GM19328 (cell line): ENCODE results near the gene FBXL3.
"Not testable (repeated sequence)": the region's sequence is repeated elsewhere in the genome, so short reads cannot be mapped to it uniquely, and the experiment has no call there.

ENCODE experiments used
- ATAC-seq: cut with Tn5 transposase; IDR thresholded peaks from one replicate; pipeline ENCODE4 v1.9.1; 2021; ENCODE audit warnings: mild to moderate bottlenecking, moderate library complexity; ENCODE audit not compliant: unreplicated experiment

FBXL3 gene

DNA sequence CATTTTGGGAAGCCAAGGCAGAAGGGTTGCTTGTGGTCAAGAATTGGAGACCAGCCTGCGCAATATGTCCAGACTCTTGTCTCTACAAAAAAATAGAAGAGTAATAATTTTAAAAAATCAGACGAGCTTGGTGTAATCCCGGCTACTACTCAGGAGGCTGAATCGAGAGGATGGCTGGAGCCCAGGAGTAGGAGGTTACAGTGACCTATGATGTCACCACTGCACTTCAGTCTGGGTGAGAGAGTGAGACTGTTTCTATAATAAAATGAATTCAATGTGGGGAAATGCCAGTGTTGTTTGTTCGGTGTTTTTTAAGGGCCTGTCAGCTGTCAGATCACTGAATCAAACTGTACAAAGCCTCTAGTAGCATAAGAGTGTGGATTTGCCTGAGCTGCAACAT, 1.2 kb upstream of the FBXL3 start:
- no peak for ATAC-seq

DNA sequence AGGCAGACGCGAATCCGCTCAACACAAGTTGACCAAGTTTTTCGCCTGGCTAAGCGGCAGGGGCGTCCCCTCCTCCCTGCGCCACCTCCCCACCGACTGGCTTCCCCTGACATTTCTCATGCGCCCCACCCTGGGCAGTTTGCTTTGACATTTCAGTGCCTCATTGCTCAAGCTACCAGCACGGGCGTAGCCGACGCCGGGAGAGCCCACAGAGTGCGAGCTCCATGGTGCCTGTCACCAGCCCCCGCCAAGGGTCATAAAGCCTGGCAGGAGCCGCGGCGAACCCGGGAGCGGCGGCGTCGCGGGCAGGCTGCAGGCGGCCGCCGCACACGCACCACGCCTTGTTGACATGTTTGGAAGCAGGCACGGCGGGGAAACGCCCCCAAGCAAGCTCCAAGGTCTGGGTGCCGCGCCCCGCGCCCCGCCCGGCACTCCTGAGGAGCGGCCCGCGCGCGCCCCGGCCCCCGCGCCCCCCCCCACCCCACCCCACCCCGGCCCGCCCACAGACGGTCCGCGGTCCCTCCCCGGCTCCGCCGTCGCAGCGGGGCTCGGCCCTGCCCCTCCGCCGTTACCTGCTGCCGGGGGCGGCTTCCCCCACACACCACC, 601 bp downstream of the FBXL3 start:
- ATAC-seq = peak; percentile 56

DNA sequence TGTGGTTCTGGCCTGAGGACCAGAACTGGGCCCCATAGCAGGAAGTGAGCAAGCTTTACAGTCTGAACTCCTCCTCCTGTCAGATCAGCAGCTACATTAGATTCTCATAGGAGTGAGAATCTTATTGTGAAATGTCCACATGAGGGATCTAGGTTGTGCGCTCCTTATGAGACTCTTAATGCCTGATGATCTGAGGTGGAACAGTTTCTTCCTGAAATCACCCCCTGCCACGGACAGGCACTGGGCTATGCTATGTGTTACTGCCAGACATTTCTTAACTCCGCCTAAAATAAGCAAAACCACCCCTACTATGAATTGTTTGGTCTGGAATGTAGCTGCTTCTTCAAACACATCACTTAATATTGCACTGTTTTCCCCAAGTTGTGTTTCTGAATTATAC, 4.6 kb downstream of the FBXL3 start:
- ATAC-seq = no peak

DNA sequence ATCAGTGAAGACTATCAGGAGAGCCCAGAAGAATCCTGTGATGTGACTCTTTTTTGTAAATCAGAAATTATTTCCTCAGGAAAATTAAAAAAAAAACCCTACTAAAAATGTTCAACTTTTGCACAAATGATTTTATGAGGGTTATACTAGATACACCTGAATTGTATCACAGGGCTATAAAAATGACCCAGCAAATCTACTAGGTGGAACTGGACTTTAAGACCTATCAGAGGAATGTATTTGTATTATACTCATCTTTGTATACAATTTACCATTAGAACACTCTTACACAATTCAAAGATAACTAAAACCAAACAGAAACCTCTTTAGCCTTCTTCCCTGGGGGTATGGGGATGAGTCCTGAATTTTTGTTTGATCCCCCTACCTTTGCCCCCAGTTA, 7.2 kb downstream of the FBXL3 start:
- no peak for ATAC-seq

DNA sequence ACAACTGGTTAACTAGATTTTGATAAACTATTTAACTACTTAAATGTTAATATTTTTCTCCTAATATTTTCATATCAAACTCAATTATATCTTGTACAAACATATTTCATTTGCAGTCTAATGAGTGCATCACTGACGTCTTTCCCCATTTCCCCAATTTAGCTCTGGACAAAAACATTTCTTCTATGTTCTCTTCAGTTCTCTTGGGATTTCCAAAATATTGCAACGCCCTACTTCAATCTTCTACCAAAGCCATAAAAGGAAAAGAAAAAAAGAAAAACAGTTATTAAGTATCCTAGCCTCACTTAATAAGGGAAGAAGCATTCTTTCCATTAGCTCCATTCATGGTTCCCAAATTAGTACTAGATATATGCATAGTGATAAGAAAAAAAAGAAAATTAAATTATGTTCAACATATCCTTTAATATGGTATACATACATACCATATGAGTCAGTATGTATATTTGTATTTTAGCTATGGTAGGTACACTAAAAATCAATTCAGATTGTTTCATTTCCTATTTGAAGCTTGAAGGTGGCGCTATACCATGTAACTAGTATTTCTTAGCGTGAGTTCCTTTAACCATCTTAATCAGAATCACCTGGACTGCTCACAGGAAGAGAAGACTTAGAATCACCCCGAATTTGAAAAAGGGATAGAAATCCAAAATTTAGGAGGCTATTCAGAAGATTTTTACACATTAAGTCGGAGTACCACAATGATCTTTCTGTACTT, 9.9 kb downstream of the FBXL3 start:
- no peak for ATAC-seq

DNA sequence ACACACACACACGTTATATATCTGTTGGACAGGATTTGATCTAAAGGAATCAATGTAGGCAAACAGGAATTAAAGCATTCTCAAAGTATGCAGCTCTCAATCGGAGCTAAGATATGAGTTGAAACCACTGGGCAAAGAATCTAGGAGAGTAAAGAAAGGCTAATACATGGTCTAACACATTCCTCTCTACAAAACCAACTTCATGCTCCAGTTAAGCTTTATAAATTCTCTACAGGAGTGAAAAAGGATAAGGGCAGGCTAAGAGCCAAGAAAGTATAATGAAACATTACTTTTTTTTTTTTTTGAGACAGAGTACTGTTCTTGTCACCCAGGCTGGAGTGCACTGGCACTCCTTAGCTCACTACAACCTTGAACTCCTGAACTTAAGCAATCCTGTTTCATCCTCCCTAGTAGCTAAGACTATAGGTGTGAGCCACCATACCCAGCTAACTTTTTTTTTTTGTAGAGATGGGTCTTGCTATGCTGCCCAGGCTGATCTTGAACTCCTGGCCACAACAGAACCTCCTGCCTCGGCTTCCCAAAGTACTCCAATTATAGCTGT, 10.6 kb downstream of the FBXL3 start:
- ATAC-seq = no peak

DNA sequence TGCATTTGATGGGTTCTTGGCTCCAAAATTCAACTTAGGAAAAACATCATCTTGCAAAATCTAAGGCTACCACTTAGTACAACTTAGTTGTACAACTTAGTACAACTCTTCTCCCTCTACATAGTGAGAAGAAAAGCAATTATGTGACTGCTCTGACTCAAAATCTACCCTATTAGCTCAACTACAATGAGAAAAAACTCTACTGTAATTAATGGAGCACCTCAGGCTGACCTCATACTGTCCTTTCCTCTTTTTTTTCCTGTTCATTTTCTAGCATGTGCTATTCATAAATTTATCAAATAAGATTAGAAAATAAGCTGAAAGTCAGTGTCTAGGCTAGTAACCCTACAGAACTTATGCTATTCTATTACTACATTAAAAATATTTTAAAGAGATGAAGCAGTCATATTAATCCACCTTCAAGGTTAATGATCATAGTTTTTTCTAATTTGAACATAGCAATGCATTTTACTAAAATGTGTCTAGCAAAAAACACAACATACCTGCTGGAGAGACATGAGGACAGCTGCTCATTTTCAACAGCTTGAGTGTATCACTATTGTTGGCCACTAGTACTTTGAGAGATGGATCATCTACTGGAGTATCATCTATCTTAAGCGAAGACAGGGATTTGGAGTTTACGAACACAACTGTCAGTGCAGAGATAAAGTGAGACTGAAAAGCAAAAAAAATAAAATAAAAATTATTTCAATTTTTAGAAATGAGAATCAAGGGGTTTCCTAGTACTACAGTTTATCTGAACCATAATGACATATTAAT, 11.9 kb downstream of the FBXL3 start:
- no peak for ATAC-seq

DNA sequence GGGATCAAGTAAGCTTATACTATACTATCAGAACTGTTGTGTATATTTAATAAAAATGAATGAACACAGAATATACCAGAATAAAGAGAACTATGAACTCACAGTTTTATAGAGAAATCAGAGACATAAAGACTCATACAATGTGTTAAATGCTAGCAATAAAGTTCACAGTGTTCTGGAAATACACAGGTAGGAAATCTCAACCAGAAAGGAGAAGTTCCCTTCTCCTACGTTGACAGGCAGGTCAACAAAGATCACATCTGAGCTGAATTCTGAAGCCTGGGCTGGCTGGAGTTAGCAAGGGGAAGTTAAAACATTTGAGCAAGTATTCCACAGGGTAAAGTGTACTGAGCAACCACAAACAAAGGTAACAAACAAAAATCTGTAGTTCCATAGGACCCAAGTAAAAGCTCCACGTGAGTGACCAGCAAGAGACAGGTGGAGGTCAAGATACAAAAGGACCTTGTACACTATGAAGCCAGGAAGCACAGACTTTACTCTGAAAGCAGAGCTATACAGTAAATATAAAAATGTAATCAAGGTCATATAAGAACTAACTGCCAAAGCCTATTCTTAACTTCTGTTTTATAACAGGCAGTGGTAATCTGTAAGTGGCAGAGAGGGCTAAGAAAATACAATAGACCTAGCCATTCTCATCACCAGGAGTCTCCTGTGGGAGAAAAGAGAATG, 13.0 kb downstream of the FBXL3 start:
- ATAC-seq = no peak

DNA sequence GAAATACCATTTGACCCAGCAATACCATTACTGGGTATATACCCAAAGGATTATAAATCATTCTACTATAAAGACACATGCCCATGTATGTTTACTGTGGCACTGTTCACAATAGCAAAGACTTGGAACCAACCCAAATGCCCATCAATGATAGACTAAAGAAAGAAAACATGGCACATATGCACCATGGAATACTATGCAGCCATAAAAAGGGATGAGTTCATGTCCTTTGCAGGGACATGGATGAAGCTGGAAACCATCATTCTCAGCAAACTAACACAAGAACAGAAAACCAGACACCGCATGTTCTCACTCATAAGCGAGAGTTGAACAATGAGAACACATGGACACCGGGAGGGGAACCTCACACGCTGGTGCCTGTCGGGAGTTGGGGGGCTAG, 17.2 kb downstream of the FBXL3 start:
- not testable (repeated sequence) for ATAC-seq

DNA sequence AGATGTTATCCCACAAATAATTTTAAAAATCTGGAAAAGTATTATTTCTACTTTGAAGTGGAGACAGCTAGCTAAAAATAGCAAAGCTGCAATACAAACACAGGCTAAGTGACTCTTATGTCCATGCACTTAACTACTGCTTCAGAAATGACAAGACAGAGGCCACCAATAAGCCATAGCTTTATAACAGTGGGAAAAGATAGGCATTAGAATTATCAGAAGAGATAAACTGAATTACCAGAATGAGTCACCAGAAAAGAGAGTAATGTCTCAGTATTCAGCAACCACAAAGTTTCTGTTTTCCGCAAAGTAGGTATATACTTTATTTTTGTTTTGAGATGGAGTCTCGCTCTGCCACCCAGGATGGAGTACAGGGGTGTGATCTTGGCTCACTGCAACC, 17.9 kb downstream of the FBXL3 start:
- ATAC-seq = no peak

DNA sequence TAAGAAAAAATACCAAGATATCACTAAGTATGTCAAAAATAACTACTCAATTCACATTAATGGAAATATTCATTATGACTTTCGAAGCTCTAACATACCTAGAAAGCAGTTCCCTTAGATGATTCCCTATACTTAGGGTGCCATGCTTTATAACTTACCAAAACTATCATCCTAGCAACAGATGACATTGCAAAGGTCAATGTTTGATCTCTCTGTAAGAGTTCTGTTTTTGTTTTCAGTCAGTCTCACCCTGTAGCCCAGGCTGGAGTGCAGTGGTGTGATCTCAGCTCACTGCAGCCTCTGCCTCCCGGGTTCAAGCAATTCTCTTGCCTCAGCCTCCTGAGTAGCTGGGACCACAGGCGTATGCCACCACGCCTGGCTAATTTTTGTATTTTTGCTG, 18.6 kb downstream of the FBXL3 start:
- ATAC-seq = not testable (repeated sequence)

DNA sequence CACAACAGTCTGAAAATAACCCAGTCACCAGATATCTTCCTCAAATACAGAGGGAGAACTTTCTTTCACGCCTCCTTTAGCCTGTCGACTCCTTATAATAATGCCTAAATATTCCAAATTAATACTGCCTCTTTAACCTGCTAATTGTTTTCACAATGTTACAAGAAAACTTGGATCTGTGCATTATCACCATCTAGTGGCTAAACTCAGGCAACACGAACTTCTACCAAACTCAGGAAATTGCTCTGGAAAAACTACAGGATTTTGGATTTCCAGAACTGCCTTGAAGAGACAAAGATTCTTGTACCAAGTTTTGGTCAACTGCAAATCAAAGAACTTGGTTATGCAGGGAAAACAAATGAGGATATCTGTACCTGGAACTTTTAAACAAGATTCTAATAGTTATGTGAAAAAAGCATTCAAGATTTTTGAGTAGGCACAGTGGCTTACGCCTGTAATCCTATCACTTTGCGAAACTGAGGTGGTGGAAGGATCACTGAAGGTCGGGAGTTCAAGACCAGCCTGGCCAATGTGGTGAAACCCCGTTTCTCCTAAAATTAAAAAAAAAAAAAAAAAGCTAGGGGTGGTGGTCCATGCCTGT, 24.3 kb downstream of the FBXL3 start:
- no peak for ATAC-seq

DNA sequence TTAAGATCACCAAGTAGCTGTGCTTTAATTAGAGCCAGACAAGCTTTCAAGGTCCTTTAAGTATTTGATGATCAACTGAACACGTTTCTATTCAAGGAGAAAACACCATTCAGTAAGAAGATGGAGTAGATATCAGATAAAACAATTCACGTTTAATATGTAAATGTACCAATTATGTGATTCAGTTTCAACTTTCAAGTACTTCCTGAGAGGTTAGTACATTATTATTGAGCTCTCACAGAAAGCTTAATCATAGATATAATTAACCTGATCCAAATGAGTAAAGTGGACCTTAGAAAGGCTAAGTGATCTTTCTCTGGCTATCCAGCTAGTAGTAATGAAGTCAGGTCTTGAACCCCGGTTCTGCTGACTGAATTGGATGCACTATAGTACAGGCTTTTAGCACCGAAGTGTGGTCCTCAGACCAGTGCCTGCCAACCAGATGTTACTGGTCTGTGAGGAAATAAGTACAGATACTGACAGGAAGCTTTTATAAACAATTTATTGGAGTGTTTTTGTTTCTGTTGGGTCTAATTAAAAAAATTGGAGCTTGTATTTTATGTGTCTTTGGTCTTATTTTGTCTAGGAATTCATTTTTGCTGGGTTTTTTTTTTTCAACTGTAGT, 24.9 kb downstream of the FBXL3 start:
- ATAC-seq = no peak

DNA sequence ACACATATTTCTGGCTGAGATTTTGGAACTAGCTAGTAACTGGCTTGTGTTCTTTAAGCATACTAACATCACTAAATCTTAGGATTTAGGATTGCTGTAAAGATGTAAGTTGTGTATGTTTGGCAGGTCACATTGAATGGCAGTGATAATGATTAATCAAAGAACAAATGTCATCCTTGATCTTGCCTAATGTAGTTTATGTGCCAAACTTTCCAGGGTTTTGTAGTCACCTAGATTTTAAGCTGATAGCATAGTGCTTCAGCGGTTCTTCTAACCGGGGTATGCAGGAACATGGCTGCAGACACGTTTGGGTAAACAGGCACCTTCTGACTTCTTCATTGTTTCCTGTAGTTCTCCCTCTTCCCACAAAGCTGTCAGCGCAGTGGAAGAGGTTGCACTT, 25.4 kb downstream of the FBXL3 start:
- ATAC-seq = no peak

DNA sequence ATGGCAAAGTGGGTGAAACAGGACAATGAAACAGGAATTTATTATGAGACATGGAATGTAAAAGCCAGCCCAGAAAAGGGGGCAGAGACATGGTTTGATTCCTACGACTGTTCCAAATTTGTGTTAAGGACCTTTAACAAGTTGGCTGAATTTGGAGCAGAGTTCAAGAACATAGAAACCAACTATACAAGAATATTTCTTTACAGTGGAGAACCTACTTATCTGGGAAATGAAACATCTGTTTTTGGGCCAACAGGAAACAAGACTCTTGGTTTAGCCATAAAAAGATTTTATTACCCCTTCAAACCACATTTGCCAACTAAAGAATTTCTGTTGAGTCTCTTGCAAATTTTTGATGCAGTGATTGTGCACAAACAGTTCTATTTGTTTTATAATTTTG, 26.5 kb downstream of the FBXL3 start:
- no peak for ATAC-seq

DNA sequence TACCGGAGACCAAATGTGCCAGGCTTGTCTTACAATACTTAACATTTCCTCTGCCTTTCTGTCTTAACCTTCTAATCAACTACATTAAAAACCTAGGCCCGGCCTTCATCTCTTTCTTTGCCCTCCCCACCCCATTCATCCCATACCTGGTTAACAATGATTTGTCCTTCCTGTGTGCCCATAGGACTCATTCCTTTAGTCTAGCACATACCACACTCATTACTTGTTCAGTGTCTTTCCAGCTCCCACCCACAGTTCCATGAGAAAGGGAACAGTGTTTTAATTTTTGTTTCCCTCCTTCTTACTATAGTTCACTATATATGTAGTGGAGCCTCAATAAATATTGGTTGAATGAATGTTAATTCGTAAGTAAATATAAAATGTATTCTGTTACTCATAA, 32.7 kb downstream of the FBXL3 start:
- ATAC-seq = no peak

DNA sequence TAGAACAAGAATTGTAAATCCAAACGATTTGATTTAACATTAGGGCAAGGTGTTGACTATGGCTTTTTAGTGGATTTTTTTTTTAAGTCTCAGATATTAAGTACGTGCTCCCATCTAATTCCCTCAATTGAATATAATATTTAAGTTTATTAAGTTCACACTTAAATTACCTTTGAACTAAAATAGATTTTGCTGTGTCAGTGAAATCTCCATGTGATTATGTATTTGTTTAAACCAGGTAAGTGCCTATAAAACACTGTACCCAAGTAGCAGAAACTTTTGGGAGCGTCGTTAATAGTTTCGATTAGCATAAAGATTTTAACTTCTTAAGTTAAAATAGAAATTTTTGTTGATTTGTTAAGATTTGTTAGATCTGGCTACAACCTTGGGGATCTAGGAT, 33.5 kb downstream of the FBXL3 start:
- no peak for ATAC-seq

DNA sequence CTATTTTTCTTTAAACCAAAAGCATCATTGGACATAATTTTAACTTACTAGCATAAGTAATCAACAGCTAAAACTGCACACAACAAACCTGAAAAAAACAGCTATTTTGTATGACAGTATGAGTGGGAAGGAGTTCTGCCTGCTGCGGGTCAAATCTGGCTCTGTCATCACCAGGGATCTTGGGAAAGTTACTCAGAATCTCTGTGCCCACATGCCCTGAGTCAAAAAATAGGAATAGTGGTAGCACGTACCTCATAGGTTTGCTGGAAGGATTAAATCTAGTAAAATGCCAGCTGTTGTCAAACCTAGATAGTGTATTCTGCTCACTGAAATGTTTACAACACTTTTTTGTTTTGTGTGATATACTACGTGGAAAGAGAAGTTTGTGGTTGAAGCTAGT, 33.9 kb downstream of the FBXL3 start:
- ATAC-seq = no peak

DNA sequence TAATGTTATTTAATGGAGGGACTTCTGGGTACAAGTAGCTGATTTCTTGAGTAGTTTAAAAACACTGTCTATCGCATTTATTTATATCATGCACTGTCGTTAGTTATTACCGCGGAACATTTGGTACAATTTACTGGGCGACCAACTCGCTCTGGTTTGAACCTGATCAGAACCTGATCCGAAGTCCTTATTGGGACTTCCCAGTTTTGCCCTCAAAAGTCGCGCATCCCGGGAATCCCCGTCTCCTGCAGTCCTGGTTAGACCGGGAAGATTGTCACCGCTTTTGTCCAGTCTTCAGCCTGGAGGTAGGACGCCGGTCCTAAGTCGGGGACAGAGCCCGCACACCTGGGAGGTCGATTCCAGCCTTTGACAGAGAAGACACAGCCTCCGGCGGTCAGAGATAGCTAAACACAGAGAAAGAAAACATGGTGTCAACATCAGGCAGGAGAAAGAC, 34.4 kb downstream of the FBXL3 start:
- no peak for ATAC-seq

DNA sequence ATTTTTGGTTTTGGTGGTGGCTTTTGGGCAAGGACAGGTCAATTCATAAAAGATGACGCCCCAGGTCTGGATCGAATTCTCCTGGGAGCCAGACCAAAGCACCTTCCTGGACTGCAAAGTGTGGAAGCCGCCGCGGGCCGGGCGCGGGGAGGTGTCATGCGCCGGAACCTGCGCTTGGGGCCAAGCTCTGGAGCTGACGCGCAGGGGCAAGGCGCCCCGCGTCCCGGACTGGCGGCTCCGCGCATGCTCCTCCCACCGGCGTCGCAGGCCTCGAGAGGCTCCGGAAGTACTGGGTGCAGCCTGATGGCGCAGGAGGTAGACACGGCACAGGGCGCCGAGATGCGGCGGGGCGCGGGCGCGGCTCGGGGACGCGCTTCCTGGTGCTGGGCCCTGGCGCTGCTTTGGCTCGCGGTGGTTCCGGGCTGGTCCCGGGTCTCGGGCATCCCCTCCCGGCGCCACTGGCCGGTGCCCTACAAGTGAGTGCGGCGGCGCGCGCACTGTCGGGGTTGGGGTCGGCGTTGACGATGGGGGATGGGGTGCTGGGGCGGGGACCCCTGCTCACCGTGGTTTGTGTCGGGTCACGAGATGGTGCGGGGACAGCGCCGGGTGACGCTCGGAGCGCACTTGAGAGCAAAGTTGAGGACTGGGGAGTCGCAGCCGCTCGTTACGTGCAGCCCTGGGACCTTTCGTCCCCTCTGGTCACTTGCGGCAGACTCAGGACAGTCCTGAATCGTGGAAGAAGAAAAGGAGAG, 35.0 kb downstream of the FBXL3 start, which contains the start of gene CLN5:
Gene CLN5 (plus strand): TSS at position 286 of the 752 bp plus-strand sequence. CDS start 18 bp downstream, at position 304.
- ATAC-seq = peak; percentile 97
